ENCODE measurements around the gene TCOF1. TPM values are rescaled to one million over a fixed set of nuclear protein-coding genes. Genes with fewer than 3 reads are reported as not detected.

Gene TCOF1
- total and polyA plus RNA-seq, 2 of the 8 experiments (the other 6 are each of a cell fraction or from before 2014, with no cell fraction given), result 35.9 to 170 TPM

GRCh38 chr5:150422075-150422474 lies 64.6 kb downstream of the TCOF1 start:
- CTCF ChIA-PET (ENCODE audit: partially characterized antibody), result interaction anchor here (0.6 to 8.2 kb wide), 6 partner anchors 11 to 91 kb away, joined by 3 to 77 read pairs (median 4); no protein-coding TSS in a partner anchor
- FAIRE-seq, result no peak
- H3K36me3 ChIP-seq (ENCODE audit: control insufficient read depth in 2 of 4, insufficient read depth in 4 of 4, low read length in 3 of 4), result no peaks in the 10 kb centered on the region

More at GRCh38 chr5:150422075-150422474, 64.6 kb downstream of the TCOF1 start:
- Histone ChIP-seq H2AFZ (ENCODE audit: low read length) (peak overlapping the region; percentile 69; the same call in 1 of the 2 replicates), H3K23me2 (ENCODE audit: low read depth, low read length) (no peaks in the 10 kb centered on the region), H3K4me2 (ENCODE audit: insufficient read depth in 1 of 2, low read depth in 2 of 2, low read length in 2 of 2) (no peak overlapping the region), H3K9me3 (ENCODE audit: insufficient read depth in 2 of 2, low read depth in 1 of 2, low read length in 1 of 2) (no peaks in the 10 kb centered on the region), H2BK5ac (ENCODE audit: low read depth, low read length) (no peak overlapping the region), H3K14ac (ENCODE audit: insufficient read length) (no peak overlapping the region), H3K27me3 (replicated peaks in 1 of 4; ENCODE audit: control insufficient read depth in 3 of 4, extremely low read depth in 1 of 4, insufficient read depth in 3 of 4, low read length in 3 of 4) (no peaks in the 10 kb centered on the region; a peak in 1 of 7 replicates), H2BK120ac (replicated peaks; ENCODE audit: low read depth, low read length) (no peak overlapping the region), H2AK5ac (ENCODE audit: low read depth, low read length) (no peak overlapping the region), H4K20me1 (replicated peaks in 1 of 2; ENCODE audit: control insufficient read depth in 1 of 2, insufficient read depth in 2 of 2, low read length in 2 of 2) (no peaks in the 10 kb centered on the region), H3K56ac (replicated peaks; ENCODE audit: insufficient read length, low read depth, low read length) (no peak overlapping the region), H2BK12ac (ENCODE audit: low read depth, low read length) (no peak overlapping the region), H4K91ac (replicated peaks; ENCODE audit: insufficient read length, low read length) (no peak overlapping the region), H3K79me2 (ENCODE audit: control insufficient read depth in 1 of 2, insufficient read depth in 2 of 2, low read length in 2 of 2) (no peaks in the 10 kb centered on the region), H2BK20ac (ENCODE audit: low read length) (no peak overlapping the region), H3K4me1 (replicated peaks in 1 of 4; ENCODE audit: control insufficient read depth in 3 of 4, insufficient read depth in 4 of 4, low read length in 3 of 4) (no peaks in the 10 kb centered on the region), H2BK15ac (ENCODE audit: low read length) (no peak overlapping the region), H3K4ac (replicated peaks; ENCODE audit: insufficient read length, low read depth, low read length) (no peak overlapping the region), H4K5ac (ENCODE audit: insufficient read length, low read depth, low read length) (no peak overlapping the region), H3K4me3 (ENCODE audit: extremely low read depth in 1 of 4, insufficient read depth in 2 of 4, low read depth in 3 of 4, low read length in 4 of 4) (no peak overlapping the region), H3K79me1 (ENCODE audit: low read depth, low read length) (no peaks in the 10 kb centered on the region), H3K23ac (ENCODE audit: insufficient read length) (no peak overlapping the region), H3K18ac (ENCODE audit: extremely low read depth, low read length) (no peak overlapping the region), H3K27ac (ENCODE audit: low read depth, low read length) (no peak overlapping the region), H4K8ac (ENCODE audit: extremely low read depth, insufficient read depth, low read length) (no peak overlapping the region), H3K9ac (replicated peaks in 1 of 4; ENCODE audit: extremely low read depth in 1 of 4, low read depth in 3 of 4, low read length in 3 of 4) (no peak overlapping the region)
- 85% methylated on average over 4 of the region's 4 CpGs; no CpG with 5 or more reads in 1 of the 2 experiments for WGBS, 2 experiments (ENCODE audit: extremely low coverage in 1 of 2, insufficient coverage in 1 of 2, insufficient read length in 1 of 2, insufficient replicate concordance in 2 of 2, low coverage in 1 of 2, low lambda C conversion rate in 2 of 2, missing lambda C conversion rate in 1 of 2)
- TF ChIP-seq POLR2A (IDR thresholded peaks at IDR 0.05; ENCODE audit: control extremely low read depth in 1 of 2, low read depth in 2 of 2, low read length in 2 of 2) (no peak), JUN (IDR thresholded peaks at IDR 0.05; ENCODE audit: low read depth, low read length) (no peak), KDM4A (IDR thresholded peaks at IDR 0.05; ENCODE audit: low read depth, low read length, severe bottlenecking) (no peak), EGR1 (IDR thresholded peaks at IDR 0.05; ENCODE audit: borderline replicate concordance, low read depth, low read length) (no peak), PHF8 (conservative IDR thresholded peaks at IDR 0.05; ENCODE audit: low read depth, low read length) (no peak), MAFK (IDR thresholded peaks at IDR 0.05; ENCODE audit: low read depth, low read length) (no peak), EP300 (IDR thresholded peaks at IDR 0.05; ENCODE audit: borderline replicate concordance in 1 of 2, low read depth in 2 of 2, low read length in 2 of 2) (no peak), KDM5A (IDR thresholded peaks at IDR 0.05; ENCODE audit: low read length) (no peak), SIX5 (IDR thresholded peaks at IDR 0.05; ENCODE audit: low read depth, low read length) (no peak), BCL11A (IDR thresholded peaks at IDR 0.05; ENCODE audit: low read depth in 2 of 2, low read length in 2 of 2) (no peak), NANOG (IDR thresholded peaks at IDR 0.05; ENCODE audit: insufficient read depth, low read depth, low read length, poor library complexity, severe bottlenecking) (no peak), CBX8 (IDR thresholded peaks at IDR 0.05; ENCODE audit: borderline replicate concordance, low read depth, low read length) (no peak), JUND (IDR thresholded peaks at IDR 0.05; ENCODE audit: low read length) (no peak), SP1 (IDR thresholded peaks at IDR 0.05; ENCODE audit: low read depth, low read length) (no peak), ASH2L (IDR thresholded peaks at IDR 0.05; ENCODE audit: low read length) (no peak)
- DNase-seq (ENCODE audit: low read depth in 1 of 2, low spot score in 2 of 2), result no peak
- POLR2A ChIA-PET (ENCODE audit: partially characterized antibody), result interaction anchor here (1.1 to 3.7 kb wide), 6 partner anchors 10 to 24 kb away, joined by 3 to 16 read pairs (median 6); partner anchors contain the start of gene CD74
